Activated CD8-positive, alpha-beta memory T cell treated with anti-CD3 and anti-CD28 coated beads for 36 hours (primary cell): ENCODE measurements around the gene TIMM10B. TPM values are rescaled to one million over a fixed set of nuclear protein-coding genes. Genes with fewer than 3 reads are reported as not detected.

ENCODE experiments used
- total RNA-seq, 2 experiments: library from RNA; stranded (reverse); gene quantifications; one replicate each; pipeline ENCODE4 v1.2.3, GENCODE V29; 2021

TIMM10B gene
- total RNA-seq, 2 experiments from 2014 or later, result 44.2 to 45.8 TPM

Other genes with a start within 250 kb of the TIMM10B start
- gene FHIP1B, start 246.9 kb upstream of the TIMM10B start, total RNA-seq, result 10 to 100 TPM; 17.7 to 17.8 TPM
- not detected for gene CNGA4, start 242.4 kb upstream of the TIMM10B start, total RNA-seq
- not detected for gene CCKBR, start 221.7 kb upstream of the TIMM10B start, total RNA-seq
- gene CAVIN3, start 161.0 kb upstream of the TIMM10B start, total RNA-seq, result 10 to 100 TPM; 45.0 to 45.3 TPM
- gene SMPD1, start 91.0 kb upstream of the TIMM10B start, total RNA-seq, result 10 to 100 TPM; 21.9 to 24.4 TPM
- gene APBB1, start 62.4 kb upstream of the TIMM10B start, total RNA-seq, result 10 to 100 TPM; 37.2 to 39.7 TPM
- gene HPX, start 40.5 kb upstream of the TIMM10B start, total RNA-seq, result not detected
- gene TRIM3, start 7.6 kb upstream of the TIMM10B start, total RNA-seq, result 1 to 10 TPM; 5.4 to 6.6 TPM
- 10 to 100 TPM; 49.2 to 50.7 TPM for gene ARFIP2, start 170 bp upstream of the TIMM10B start, total RNA-seq
- 10 to 100 TPM; 11.3 to 12.2 TPM for gene DNHD1, start 15.8 kb downstream of the TIMM10B start, total RNA-seq
- gene RRP8, start 122.1 kb downstream of the TIMM10B start, total RNA-seq, result 10 to 100 TPM; 44.9 to 48.0 TPM
- 10 to 100 TPM; 74.6 to 83.3 TPM for gene ILK, start 122.3 kb downstream of the TIMM10B start, total RNA-seq
- 100 to 1,000 TPM; 163 to 176 TPM for gene TAF10, start 130.7 kb downstream of the TIMM10B start, total RNA-seq
- gene TPP1, start 137.9 kb downstream of the TIMM10B start, total RNA-seq, result 10 to 100 TPM; 44.7 to 50.5 TPM
- gene DCHS1, start 174.3 kb downstream of the TIMM10B start, total RNA-seq, result under 1 TPM; 0.40 to 0.53 TPM
- gene MRPL17, start 201.8 kb downstream of the TIMM10B start, total RNA-seq, result 100 to 1,000 TPM; 132 to 146 TPM